H9 (cell line): ENCODE results near the gene ANKRD11. TPM values are rescaled to one million over a fixed set of nuclear protein-coding genes. Genes with fewer than 3 reads are reported as not detected.

Experiments
- DNase-seq: peaks from one replicate; pipeline ENCODE4 v3.0.0-alpha.2; 2017
- H2AFZ ChIP-seq: one replicate; pipeline ENCODE4 v1.6.1; 2013; ENCODE audit warnings: mild to moderate bottlenecking, low read length, control low read depth, moderate library complexity
- H2AK5ac ChIP-seq: 2 replicates; pipeline ENCODE4 v1.6.1; 2013; ENCODE audit warnings: low read length, control low read depth, mixed read lengths; ENCODE audit not compliant: insufficient read length
- H2BK120ac ChIP-seq: one replicate; pipeline ENCODE4 v1.6.1; 2013; ENCODE audit warnings: low read depth, mild to moderate bottlenecking, low read length, control low read depth, inconsistent platforms; ENCODE audit not compliant: poor library complexity, severe bottlenecking
- H2BK12ac ChIP-seq: 2 replicates; pipeline ENCODE4 v1.6.1; 2013; ENCODE audit warnings: low read length, control low read depth, mixed read lengths, low read depth; ENCODE audit not compliant: insufficient read length
- H2BK15ac ChIP-seq: 2 replicates; pipeline ENCODE4 v1.6.1; 2013; ENCODE audit warnings: low read depth, low read length, control low read depth
- H2BK20ac ChIP-seq: one replicate; pipeline ENCODE4 v1.6.1; 2013; ENCODE audit warnings: low read depth, mild to moderate bottlenecking, low read length, control low read depth, inconsistent platforms; ENCODE audit not compliant: poor library complexity, severe bottlenecking
- H2BK5ac ChIP-seq: 2 replicates; pipeline ENCODE4 v1.6.1; 2013; ENCODE audit warnings: low read length, control low read depth, mixed read lengths; ENCODE audit not compliant: insufficient read length
- H3K14ac ChIP-seq: 2 replicates; pipeline ENCODE4 v1.6.1; 2013; ENCODE audit warnings: low read length, control low read depth; ENCODE audit not compliant: insufficient read depth
- H3K18ac ChIP-seq: 2 replicates; pipeline ENCODE4 v1.6.1; 2013; ENCODE audit warnings: low read depth, mild to moderate bottlenecking, mixed read lengths, low read length, control low read depth; ENCODE audit not compliant: insufficient read length
- H3K23ac ChIP-seq: 2 replicates; pipeline ENCODE4 v1.6.1; 2013; ENCODE audit warnings: low read length, control low read depth, mixed read lengths, low read depth; ENCODE audit not compliant: insufficient read length
- H3K23me2 ChIP-seq: 2 replicates; pipeline ENCODE4 v1.6.1; 2013; ENCODE audit warnings: low read depth, mild to moderate bottlenecking, mixed read lengths, low read length, control low read depth; ENCODE audit not compliant: insufficient read length, poor library complexity, severe bottlenecking
- H3K27ac ChIP-seq: 2 replicates; pipeline ENCODE4 v1.5.1; 2013; ENCODE audit warnings: low read length, control low read depth, mixed read lengths, low read depth; ENCODE audit not compliant: insufficient read length
- H3K27me3 ChIP-seq: 2 replicates; pipeline ENCODE4 v1.6.1; 2013; ENCODE audit warnings: low read length, control low read depth, inconsistent platforms; ENCODE audit not compliant: insufficient read depth
- H3K4ac ChIP-seq: 2 replicates; pipeline ENCODE4 v1.6.1; 2013; ENCODE audit warnings: low read depth, mild to moderate bottlenecking, control low read depth, inconsistent platforms, low read length, moderate library complexity
- H3K4me1 ChIP-seq: 2 replicates; pipeline ENCODE4 v1.6.1; 2013; ENCODE audit warnings: low read length, control low read depth, inconsistent platforms; ENCODE audit not compliant: insufficient read depth
- H3K4me2 ChIP-seq: 2 replicates; pipeline ENCODE4 v1.6.1; 2013; ENCODE audit warnings: low read length, control low read depth, mixed read lengths; ENCODE audit not compliant: insufficient read length, insufficient read depth
- H3K56ac ChIP-seq: 2 replicates; pipeline ENCODE4 v1.6.1; 2013; ENCODE audit warnings: low read depth, mild to moderate bottlenecking, mixed read lengths, low read length, control low read depth; ENCODE audit not compliant: insufficient read length
- H3K79me1 ChIP-seq: 2 replicates; pipeline ENCODE4 v1.6.1; 2013; ENCODE audit warnings: low read depth, mild to moderate bottlenecking, moderate library complexity, low read length, control low read depth, inconsistent platforms; ENCODE audit not compliant: insufficient read depth, poor library complexity, severe bottlenecking
- H3K79me2 ChIP-seq: 2 replicates; pipeline ENCODE4 v1.6.1; 2013; ENCODE audit warnings: low read length, control low read depth, inconsistent platforms; ENCODE audit not compliant: insufficient read depth
- H3K9ac ChIP-seq: 2 replicates; pipeline ENCODE4 v1.6.1; 2013; ENCODE audit warnings: low read length, control low read depth, mixed read lengths; ENCODE audit not compliant: insufficient read length; ENCODE audit errors: extremely low read depth
- H3K9me3 ChIP-seq: one replicate; pipeline ENCODE4 v1.6.1; 2013; ENCODE audit warnings: low read depth, low read length, inconsistent platforms; ENCODE audit not compliant: control insufficient read depth
- H3T11ph ChIP-seq: one replicate; pipeline ENCODE4 v1.6.1; 2013; ENCODE audit warnings: mild to moderate bottlenecking, low read length, control low read depth, inconsistent platforms
- H4K20me1 ChIP-seq: one replicate; pipeline ENCODE4 v1.6.1; 2013; ENCODE audit not compliant: control insufficient read depth, insufficient read length, insufficient read depth
- H4K5ac ChIP-seq: 2 replicates; pipeline ENCODE4 v1.6.1; 2013; ENCODE audit warnings: low read depth, mild to moderate bottlenecking, mixed read lengths, low read length, control low read depth; ENCODE audit not compliant: insufficient read length
- H4K8ac ChIP-seq: replicated peaks from 2 replicates; pipeline ENCODE4 v1.6.1; 2013; ENCODE audit warnings: low read length, control low read depth, mixed read lengths, low read depth; ENCODE audit not compliant: insufficient read length
- H4K91ac ChIP-seq: 2 replicates; pipeline ENCODE4 v1.6.1; 2013; ENCODE audit warnings: low read depth, mild to moderate bottlenecking, moderate library complexity, mixed read lengths, low read length, control low read depth; ENCODE audit not compliant: insufficient read length
- H3K27ac Mint-ChIP-seq, 3 experiments: 2 replicates in 2 of 3; 3 replicates in 1 of 3; pipeline ENCODE4 v1.8.0; 2020 to 2021; ENCODE audit warnings: mixed read lengths in 3 of 3, mild to moderate bottlenecking in 1 of 3, moderate library complexity in 1 of 3
- H3K27me3 Mint-ChIP-seq: 2 replicates; pipeline ENCODE4 v1.8.0; 2021; ENCODE audit warnings: low read depth, mild to moderate bottlenecking, moderate library complexity, mixed read lengths
- H3K36me3 Mint-ChIP-seq, 3 experiments: 2 replicates in 2 of 3; 3 replicates in 1 of 3; pipeline ENCODE4 v1.8.0; 2020 to 2021; ENCODE audit warnings: low read depth in 3 of 3, mixed read lengths in 3 of 3; ENCODE audit not compliant: insufficient read depth in 1 of 3
- H3K4me1 Mint-ChIP-seq, 2 experiments: 2 replicates each; pipeline ENCODE4 v1.8.0; 2020; ENCODE audit warnings: mixed read lengths in 2 of 2
- H3K4me3 Mint-ChIP-seq, 2 experiments: 2 replicates in 1 of 2; 3 replicates in 1 of 2; pipeline ENCODE4 v1.8.0; 2020 to 2021; ENCODE audit warnings: mild to moderate bottlenecking in 2 of 2, mixed read lengths in 2 of 2, moderate library complexity in 1 of 2
- H3K9me3 Mint-ChIP-seq, 2 experiments: 2 replicates in 1 of 2; 3 replicates in 1 of 2; pipeline ENCODE4 v1.8.0; 2020; ENCODE audit warnings: mild to moderate bottlenecking in 2 of 2, mixed read lengths in 2 of 2, moderate library complexity in 1 of 2
- WGBS: extraction: QIAGEN DNeasy Blood & Tissue Kit; methylation state at CpG from one replicate; pipeline ENCODE4 v1.1.7; 2013; ENCODE audit warnings: missing lambda C conversion rate, low lambda C conversion rate, mixed read lengths; ENCODE audit not compliant: insufficient read length; ENCODE audit errors: extremely low coverage; 5-methylcytosine and 5-hydroxymethylcytosine counted together
- total RNA-seq: library from RNA; stranded (reverse); gene quantifications from 2 replicates; pipeline ENCODE4 v1.2.1, GENCODE V29; 2021
- TF ChIP-seq, protein P1 (sequence below): fragments of 200-600 bp; sonication (generic); conservative IDR thresholded peaks from 3 replicates; pipeline ENCODE4 v1.8.0; 2021; ENCODE audit warnings: antibody characterized with exemption, mild to moderate bottlenecking

The ANKRD11 gene
- total RNA-seq, 1 experiment from 2014 or later, result 181 TPM

DNA sequence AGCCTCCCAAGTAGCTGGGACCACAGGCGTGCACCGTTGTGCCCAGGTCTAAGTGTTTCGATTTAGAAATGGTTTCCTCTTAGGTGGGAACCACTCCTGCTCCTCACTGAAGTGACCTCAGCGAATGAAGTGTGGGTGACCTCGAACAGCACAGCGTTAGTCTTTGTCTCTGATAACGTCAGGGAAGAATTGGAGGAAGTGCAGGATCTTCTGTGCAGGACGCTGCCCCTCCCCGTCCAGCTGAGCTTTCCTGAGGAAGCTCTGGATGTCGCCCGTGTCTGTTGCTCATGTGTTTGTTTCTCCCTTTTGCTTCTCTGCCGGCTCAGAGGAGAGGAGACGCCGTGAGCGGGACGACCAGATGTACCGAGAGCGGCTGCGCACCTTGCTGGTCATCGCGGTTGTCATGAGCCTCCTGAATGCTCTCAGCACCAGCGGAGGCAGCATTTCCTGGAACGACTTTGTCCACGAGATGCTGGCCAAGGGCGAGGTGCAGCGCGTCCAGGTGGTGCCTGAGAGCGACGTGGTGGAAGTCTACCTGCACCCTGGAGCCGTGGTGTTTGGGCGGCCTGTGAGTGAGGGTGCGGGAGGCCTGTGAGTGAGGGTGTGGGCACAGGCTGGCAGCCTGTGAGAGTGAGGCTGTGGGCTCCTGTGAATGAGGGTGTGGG lies 33.5 kb upstream of the ANKRD11 start:
- Histone ChIP-seq H2AFZ (no peak overlapping the region), H3K27ac (no peak overlapping the region), H4K5ac (no peak overlapping the region), H3K79me1 (peaks cover 2% of the 10 kb centered on the region), H3K27me3 (no peaks in the 10 kb centered on the region; the same call in 1 of the 2 replicates), H3K79me2 (peaks cover 6% of the 10 kb centered on the region; the same call in 1 of the 2 replicates), H3K23ac (no peak overlapping the region), H2BK15ac (no peak overlapping the region), H3T11ph (no peak overlapping the region), H3K9me3 (no peaks in the 10 kb centered on the region), H3K18ac (no peak overlapping the region), H3K14ac (no peak overlapping the region), H3K4me1 (no peaks in the 10 kb centered on the region), H4K8ac (no peak overlapping the region), H2BK20ac (no peak overlapping the region), H3K9ac (no peak overlapping the region), H2AK5ac (no peak overlapping the region), H4K91ac (no peak overlapping the region), H3K4me2 (no peak overlapping the region), H3K56ac (no peak overlapping the region), H3K4ac (no peak overlapping the region), H2BK5ac (no peak overlapping the region), H3K23me2 (no peaks in the 10 kb centered on the region), H2BK12ac (no peak overlapping the region), H4K20me1 (peaks cover 2% of the 10 kb centered on the region), H2BK120ac (no peak overlapping the region)
- DNase-seq, result no peak
- Mint-ChIP-seq H3K4me1 (peaks cover 6 to 7% of the 10 kb centered on the region in 2 experiments; a peak in 2 of 4 replicates), H3K4me3 (peak overlapping the region in 1 of 2 experiments; percentile 38; a peak in 1 of 5 replicates), H3K36me3 (peaks cover 54 to 93% (median 86%) of the 10 kb centered on the region in 3 experiments; a peak in 6 of 7 replicates), H3K9me3 (no peaks in the 10 kb centered on the region), H3K27ac (no peak overlapping the region; a peak in 1 of 7 replicates), H3K27me3 (no peaks in the 10 kb centered on the region)
- TF ChIP-seq, protein P1, sequence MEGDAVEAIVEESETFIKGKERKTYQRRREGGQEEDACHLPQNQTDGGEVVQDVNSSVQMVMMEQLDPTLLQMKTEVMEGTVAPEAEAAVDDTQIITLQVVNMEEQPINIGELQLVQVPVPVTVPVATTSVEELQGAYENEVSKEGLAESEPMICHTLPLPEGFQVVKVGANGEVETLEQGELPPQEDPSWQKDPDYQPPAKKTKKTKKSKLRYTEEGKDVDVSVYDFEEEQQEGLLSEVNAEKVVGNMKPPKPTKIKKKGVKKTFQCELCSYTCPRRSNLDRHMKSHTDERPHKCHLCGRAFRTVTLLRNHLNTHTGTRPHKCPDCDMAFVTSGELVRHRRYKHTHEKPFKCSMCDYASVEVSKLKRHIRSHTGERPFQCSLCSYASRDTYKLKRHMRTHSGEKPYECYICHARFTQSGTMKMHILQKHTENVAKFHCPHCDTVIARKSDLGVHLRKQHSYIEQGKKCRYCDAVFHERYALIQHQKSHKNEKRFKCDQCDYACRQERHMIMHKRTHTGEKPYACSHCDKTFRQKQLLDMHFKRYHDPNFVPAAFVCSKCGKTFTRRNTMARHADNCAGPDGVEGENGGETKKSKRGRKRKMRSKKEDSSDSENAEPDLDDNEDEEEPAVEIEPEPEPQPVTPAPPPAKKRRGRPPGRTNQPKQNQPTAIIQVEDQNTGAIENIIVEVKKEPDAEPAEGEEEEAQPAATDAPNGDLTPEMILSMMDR, result no peak
- WGBS, result no CpG with 5 or more reads among the region's 32 CpGs
